HG03196 (cell line): ENCODE data around the gene AP3S2.

Source experiments
- ATAC-seq: cut with Tn5 transposase; IDR thresholded peaks from one replicate; pipeline ENCODE4 v1.9.1; 2021; ENCODE audit not compliant: unreplicated experiment

The AP3S2 gene

GRCh38 chr15:89818287-89818686 lies 75.5 kb downstream of the AP3S2 start:
- no peak for ATAC-seq

- no peak for ATAC-seq
These were observed 76.0 kb downstream of the AP3S2 start for GRCh38 chr15:89817701-89818280.

GRCh38 chr15:89815769-89816168 lies 78.0 kb downstream of the AP3S2 start:
- ATAC-seq, result no peak

GRCh38 chr15:89814112-89814742 lies 79.6 kb downstream of the AP3S2 start:
- ATAC-seq, result no peak

- no peak for ATAC-seq
These were observed 80.2 kb downstream of the AP3S2 start for GRCh38 chr15:89813381-89814111.

GRCh38 chr15:89812847-89813320 lies 80.9 kb downstream of the AP3S2 start:
- ATAC-seq, result no peak

- no peak for ATAC-seq
These were observed 81.6 kb downstream of the AP3S2 start for GRCh38 chr15:89812011-89812846.

GRCh38 chr15:89810837-89811236 lies 83.0 kb downstream of the AP3S2 start:
- ATAC-seq, result no peak

- ATAC-seq, result no peak
These were observed 84.0 kb downstream of the AP3S2 start for GRCh38 chr15:89809787-89810148.

GRCh38 chr15:89809093-89809786 lies 84.6 kb downstream of the AP3S2 start:
- no peak for ATAC-seq

GRCh38 chr15:89808160-89808870 lies 85.5 kb downstream of the AP3S2 start:
- no peak for ATAC-seq

- ATAC-seq, result no peak
These were observed 86.1 kb downstream of the AP3S2 start for GRCh38 chr15:89807689-89808088.

GRCh38 chr15:89806559-89807550 lies 86.9 kb downstream of the AP3S2 start:
- ATAC-seq, result no peak

GRCh38 chr15:89806210-89806558 lies 87.6 kb downstream of the AP3S2 start:
- no peak for ATAC-seq

GRCh38 chr15:89805241-89806209 lies 88.3 kb downstream of the AP3S2 start:
- no peak for ATAC-seq

GRCh38 chr15:89803941-89804800 lies 89.6 kb downstream of the AP3S2 start:
- ATAC-seq, result no peak
